Fibroblast of skin of left quadriceps (primary cell): ENCODE data around the gene HYAL1.

Source experiments
- DNase-seq, 2 experiments: peaks; one replicate each; pipeline ENCODE4 v3.0.0-alpha.2; 2013; ENCODE audit warnings: low read depth in 2 of 2

Gene HYAL1

GRCh38 chr3:50260027-50260941 lies 43.1 kb downstream of the HYAL1 start:
- DNase-seq, result peak; percentile 57 to 62

GRCh38 chr3:50259432-50260026 lies 43.8 kb downstream of the HYAL1 start:
- DNase-seq, result no peak

GRCh38 chr3:50258979-50259378 lies 44.4 kb downstream of the HYAL1 start:
- no peak for DNase-seq

GRCh38 chr3:50258029-50258680 lies 45.2 kb downstream of the HYAL1 start:
- no peak for DNase-seq

GRCh38 chr3:50256978-50257890 lies 46.1 kb downstream of the HYAL1 start:
- DNase-seq, result no peak

GRCh38 chr3:50255251-50255615 lies 48.1 kb downstream of the HYAL1 start:
- DNase-seq, result no peak

GRCh38 chr3:50254577-50255250 lies 48.7 kb downstream of the HYAL1 start:
- DNase-seq, result no peak

GRCh38 chr3:50251220-50251619 lies 52.2 kb downstream of the HYAL1 start:
- no peak for DNase-seq

- no peak for DNase-seq
Measured at GRCh38 chr3:50250514-50250913, 52.9 kb downstream of the HYAL1 start.
